ENCODE data around the gene GALE. TPM values are rescaled to one million over a fixed set of nuclear protein-coding genes. Genes with fewer than 3 reads are reported as not detected.
"Not testable (repeated sequence)": the region's sequence is repeated elsewhere in the genome, so short reads cannot be mapped to it uniquely, and the experiment has no call there.

The GALE gene
- 111 TPM for total RNA-seq

DNA sequence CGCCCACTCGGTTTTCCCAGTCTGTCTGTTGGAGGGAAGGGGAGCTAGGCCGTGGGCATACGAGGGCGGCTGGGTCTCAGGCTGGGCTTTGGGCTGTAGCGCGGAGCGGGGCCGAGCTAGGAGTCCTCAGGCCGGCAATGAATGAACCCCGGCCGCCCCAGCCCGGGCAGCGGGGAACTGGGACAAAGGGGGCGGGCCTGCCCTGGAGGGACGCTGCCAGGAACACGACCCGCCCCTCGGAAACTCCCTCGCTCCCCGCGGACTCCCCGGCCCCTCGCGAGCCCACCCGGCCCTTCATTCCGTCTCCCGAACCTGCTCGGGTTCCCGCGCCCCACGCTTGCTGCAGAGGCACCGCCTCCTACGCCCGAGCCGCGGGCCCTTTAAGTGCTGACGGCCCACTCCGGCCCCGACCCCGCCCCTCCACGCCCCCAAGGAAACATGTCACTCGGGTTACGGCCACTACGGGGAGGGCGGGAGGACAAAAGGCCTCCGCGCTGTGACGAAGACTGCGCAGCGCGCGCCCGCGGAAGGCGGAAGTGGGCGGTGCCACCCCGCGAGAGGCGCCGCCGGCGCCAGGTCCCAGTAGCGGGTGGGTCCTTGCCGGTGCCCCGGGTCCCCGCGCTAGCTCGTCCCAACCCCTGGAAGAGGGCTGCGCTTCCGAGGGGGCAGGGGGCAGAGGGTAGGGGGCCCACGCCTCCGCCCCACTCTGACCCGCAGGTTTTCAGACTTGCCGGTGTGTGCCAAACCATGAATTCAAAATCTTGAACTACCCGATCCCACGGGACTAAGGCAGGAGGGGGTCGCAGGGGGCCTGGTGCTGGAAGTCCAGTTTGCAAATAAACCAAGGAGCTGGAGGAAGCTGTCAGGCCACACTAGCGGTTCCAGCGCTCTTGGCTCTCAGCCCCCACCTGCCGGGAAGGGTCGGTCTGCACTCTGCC is at the start of gene GALE:
TSS of gene GALE (minus strand) at position 355 of the 938 bp plus-strand sequence. CDS start 1,747 bp downstream, outside the sequence.
- DNase-seq (ENCODE audit: low spot score): peak; percentile 97

DNA sequence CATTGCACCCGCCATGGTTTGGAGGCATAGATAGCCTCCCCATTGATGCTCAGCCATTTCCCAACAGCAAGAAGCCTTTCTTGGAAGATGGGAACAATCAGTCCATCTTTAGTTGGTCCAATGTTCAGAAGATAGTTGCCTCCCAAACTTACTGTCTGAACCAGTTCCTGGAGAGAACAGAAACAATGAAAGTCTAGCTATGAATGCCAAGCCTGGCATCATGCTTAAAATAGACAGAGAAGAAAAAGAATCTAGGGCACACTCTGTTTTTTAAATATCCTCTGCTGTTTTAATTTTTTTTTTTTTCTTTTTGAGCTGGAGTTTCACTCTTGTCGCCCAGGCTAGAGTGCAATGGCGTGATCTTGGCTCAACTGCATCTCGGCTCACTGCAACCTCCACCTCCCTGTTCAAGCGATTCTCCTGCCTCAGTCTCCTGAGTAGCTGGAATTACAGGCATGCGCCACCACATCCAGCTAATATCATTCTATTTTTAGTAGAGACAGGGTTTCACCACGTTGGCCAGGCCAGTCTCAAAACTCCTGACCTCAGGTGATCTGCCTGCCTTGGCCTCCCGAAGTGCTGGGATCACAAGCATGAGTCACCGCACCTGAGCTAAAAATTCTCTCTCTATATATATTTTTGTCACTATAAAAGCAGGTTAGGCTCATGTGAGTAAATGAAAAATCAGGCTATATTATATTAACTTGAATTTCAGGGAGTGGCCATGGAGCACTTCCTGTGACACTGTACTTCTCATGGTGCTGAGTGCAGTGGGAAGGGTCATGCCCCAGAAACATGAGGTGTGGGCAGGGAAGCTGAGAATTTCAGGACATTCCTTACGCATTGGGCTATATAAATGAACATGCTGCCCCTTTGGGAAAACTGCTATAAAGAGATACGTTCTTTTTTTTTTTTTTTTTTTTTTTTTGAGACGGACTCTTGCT is 48.4 kb upstream of the GALE start:
- DNase-seq (ENCODE audit: low spot score): no peak

DNA sequence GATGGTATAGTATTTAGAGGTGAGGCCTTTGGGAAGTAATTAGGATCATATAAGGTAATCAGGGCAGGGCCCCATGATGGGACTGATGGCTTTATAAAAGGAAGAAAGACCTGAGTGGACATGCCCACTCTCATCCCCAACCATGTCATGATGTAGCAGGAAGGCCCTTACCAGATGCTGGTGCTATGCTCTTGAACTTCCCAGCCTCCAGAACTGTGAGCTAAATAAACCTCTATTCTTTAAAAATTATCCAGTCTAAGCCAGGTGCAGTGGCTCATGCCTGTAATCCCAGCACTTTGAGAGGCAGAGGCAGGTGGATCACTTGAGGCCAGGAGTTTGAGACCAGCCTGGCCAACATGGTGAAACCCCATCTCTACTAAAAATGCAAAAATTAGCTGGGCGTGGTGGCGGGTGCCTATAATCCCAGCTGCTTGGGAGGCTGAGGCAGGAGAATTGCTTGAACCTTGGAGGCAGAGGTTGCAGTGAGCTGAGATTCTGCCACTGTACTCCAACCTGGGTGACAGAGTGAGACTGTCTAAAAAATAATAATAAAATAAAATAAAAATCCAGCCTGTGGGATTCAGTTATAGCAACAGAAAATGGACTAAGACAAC is 47.0 kb upstream of the GALE start:
- DNase-seq (ENCODE audit: low spot score): not testable (repeated sequence)

DNA sequence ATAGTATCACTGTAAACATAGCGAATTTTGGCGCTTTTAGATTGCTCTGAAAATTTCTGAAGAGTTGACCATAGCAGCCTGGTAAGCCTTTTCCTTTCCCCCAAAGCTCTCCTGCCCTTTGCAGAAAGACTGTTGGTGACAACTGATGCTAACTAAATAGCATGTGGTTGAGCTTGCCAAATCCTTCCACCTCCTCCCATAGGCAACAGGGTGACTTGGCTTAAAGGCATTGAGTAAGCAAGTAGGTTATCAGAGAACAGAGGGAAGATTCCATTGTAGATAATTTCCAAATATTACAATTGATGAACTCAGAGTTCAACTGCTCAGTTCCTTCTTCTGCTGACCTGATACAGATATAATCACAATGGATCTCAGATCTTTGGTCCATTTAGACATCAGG is 44.6 kb upstream of the GALE start:
- DNase-seq (ENCODE audit: low spot score): no peak

DNA sequence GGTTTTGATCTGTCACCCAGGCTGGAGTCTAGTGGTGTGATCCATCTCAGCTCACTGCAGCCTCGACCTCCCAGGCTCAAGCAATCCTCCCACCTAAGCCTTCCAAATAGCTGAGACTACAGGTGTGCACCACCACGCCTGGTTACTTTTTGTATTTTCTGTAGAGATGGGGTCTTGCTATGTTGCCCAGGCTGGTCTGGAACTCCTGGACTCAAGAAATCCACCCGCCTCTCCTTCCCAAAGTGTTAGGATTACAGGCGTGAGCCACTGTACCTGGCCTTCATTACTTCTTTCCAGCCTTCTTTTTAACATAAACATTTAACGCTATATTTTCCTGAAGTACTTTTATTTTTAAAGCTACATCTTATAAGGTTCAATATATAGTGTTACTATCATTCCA is 43.1 kb upstream of the GALE start:
- no peak for DNase-seq (ENCODE audit: low spot score)

DNA sequence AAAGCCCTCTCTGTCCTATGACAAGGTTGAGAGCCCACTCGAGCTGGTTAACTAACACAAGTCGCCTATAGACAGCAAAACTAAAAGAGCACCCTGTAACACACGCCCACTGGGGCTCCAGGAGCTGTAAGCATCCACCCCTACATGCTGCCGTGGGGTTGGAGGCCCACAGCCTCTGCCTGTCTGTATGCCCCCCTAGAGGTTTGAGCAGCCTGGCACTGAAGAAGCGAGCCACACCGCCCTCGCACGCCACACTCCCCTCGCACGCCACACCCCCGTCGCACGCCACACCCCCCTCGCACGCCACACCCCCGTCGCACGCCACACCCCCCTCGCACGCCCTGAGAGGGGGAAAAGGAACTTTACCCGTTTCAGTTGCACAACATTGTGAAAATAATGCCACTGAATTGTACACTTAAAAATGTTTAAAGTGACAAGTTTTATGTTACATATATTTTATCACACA is 37.9 kb upstream of the GALE start:
- peak; percentile 50 for DNase-seq (ENCODE audit: low spot score)

DNA sequence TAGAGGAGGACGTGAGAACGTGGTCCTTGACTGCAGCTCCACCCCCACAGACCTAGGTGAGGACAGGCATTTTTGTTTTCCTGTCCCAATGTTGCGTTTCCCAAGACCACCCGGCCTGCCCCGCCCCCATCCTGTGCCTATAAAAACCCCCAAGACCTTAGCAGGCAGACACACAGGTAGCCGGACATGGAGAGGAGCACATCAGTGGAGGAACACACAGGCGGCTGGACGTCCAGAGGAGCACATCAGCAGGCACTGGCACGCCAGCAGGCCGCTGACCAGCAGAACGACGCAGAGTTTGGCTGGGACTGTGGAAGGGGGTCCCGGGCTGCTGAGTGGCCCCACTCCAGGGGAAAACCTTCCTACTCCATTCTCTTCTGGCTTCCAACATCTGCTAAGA is 37.4 kb upstream of the GALE start:
- no peak for DNase-seq (ENCODE audit: low spot score)

DNA sequence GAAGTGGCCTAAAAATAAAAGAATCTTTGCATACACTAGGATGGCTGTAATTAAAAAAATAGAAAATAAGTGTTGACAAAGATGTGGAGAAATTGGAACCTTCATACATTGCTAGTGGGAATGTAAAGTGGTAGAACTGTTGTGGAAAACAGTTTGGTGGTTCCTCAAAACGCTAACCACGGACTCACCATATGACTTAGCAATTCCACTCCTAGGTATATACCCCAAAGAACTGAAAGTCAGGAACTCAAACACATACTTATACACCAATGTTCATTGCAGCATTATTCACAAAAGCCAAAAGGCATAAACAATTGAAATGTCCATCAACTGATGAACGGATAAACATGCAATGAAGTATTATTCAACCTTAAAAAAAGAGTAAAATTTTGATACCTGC is 35.5 kb upstream of the GALE start:
- no peak for DNase-seq (ENCODE audit: low spot score)

DNA sequence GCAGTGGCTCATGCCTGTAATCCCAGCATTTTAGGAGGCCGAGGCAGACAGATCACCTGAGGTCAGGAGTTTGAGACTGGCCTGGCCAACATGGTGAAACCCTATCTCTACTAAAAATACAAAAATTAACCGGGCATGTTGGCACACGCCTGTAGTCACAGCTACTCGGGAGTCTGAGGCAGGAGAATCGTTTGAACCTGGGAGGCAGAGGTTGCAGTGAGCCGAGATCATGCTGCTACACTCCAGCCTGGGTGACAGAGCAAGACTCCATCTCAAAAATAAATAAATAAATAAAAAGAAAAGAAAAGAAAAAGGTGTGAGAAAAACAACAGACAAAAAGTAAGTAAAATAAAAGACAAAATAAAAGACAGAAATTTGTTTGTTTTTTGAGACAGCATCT is 33.6 kb upstream of the GALE start:
- not testable (repeated sequence) for DNase-seq (ENCODE audit: low spot score)

DNA sequence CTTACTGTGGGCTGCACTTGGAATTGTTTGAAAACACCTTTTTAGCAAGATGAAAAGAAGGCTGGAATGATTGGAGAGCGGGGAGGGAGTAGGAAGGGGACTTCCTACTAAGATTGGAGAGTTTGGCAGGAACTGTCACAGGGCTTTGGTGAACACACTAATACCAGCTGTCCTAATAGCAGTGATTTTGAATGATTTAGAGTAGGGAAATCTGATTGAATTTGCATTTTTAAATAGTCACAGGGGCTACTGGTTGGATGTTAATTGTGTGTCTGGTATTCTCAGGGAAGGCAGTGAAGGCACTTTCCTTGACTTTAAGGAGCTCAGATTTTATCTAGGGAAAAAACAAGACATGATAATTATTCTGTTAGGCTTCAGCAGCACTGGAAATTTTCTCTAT is 27.2 kb upstream of the GALE start:
- DNase-seq (ENCODE audit: low spot score): no peak

DNA sequence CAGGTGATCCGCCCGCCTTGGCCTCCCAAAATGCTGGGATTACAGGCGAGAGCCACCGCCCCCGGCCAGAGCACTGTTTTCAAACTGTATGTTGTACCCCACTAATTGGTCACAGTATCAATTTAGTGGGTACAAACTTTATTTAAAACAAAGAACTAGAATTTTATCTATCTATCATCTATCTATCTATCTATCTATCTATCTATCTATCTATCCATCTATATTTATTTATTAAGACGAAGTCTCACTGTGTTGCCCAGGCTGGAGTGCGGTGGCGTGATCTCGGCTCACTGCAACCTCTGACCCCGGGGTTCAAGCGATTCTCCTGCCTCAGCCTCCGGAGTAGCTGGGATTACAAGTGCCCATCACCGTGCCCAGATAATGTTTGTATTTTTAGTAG is 26.0 kb upstream of the GALE start:
- not testable (repeated sequence) for DNase-seq (ENCODE audit: low spot score)

DNA sequence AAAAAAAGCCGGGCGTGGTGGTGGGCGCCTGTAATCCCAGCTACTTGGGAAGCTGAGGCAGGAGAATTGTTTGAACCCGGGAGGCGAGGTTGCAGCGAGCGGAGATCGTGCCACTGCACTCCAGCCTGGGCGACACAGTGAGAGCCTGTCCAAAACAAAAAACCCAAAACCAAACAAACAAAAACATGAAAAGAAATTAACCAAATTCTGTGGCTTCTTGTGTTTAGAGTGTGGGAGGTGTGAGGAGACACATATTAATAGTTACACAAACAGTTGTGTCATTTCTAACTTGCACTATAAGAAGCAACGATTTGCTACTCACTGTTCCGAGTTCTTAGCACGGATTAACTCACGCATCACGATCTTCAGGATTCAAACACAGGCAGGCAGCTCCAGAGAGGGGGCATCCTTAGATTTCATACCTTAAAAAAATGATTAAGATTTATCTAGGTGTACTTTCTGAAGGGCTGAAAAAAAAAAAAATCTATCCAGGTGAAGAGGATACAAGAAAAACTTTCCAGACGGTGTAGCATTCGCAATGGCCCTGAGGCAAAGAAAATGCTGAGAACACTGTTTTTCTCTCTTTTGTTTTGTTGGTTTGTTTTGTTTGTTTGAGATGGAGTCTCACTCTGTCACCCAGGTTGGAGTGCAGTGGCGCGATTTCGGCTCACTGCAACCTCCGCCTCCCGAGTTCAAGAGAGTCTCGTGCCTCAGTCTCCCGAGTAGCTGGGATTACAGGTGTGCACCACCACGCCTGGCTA is 25.4 kb upstream of the GALE start:
- no peak for DNase-seq (ENCODE audit: low spot score)

DNA sequence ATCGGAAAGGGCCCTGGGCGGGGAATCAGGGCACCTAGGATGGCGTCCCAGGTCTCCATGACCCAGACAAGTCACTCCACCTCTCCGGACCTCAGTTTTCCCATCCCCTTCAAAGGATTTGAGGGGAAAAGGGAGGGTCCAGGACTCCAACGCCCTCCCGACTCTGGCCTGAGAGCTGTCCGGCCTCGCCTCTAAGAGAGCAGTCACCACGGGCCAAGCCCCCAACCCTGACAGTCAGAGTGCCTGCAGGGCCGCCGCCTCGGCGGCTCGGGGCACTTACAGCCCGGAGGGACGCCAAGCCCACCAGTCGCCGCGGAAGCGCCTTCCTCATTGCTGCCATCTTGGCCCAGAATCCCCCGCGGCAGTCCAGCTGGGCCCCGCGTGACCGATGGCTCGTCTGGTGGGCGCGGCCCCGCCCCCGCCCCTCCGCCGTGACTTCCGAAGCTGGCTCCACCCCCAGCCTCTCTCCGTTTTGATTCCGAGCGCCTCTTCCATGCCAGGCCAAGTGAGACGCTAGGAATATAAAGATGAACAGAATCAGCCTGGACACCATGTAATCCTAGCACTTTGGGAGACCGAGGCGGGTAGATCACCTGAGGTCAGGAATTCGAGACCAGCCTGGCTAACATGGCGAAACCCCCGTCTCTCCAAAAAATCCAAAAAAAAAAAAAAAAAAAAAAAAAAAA is 24.7 kb upstream of the GALE start, which contains the start of gene HMGCL:
TSS of gene HMGCL (minus strand) at position 354 of the 686 bp plus-strand sequence. CDS start at position 340, 14 bp downstream.
- DNase-seq (ENCODE audit: low spot score): peak; percentile 92

DNA sequence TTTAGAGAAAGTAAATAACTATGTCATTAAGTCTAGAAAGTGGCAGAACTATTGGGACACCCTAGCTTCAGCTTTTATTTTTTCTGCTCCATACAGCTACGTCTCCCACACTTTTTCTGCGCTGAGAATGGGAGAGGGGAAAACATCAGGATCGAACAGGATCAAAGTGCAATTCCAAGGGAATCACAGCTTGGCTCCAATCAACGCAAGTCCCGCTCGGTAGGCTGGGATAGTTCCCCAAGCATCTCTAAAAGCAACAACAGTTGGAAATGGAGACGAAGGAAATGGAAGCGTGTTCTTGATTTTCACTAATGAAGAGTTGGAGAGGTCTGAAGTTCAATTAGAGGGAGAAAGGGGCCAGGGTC is 24.1 kb upstream of the GALE start:
- no peak for DNase-seq (ENCODE audit: low spot score)

DNA sequence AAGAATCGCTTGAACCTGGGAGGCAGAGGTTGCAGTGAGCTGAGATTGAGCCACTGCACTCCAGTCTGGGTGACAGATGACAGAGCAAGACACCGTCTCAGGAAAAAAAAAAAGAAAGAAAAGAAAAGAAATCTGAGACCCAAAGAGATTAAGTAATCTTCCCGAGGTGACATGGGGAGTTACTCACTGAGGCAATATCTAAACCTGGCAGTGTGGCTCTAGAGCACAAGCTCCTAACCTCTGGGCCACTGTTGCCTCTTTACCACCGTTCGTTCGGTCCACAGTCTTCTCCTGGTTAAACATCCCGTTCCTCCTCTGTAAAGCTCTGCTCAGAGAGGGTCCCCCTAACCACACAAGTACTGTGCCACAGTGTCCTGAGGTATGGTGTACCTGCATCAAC is 23.2 kb upstream of the GALE start:
- DNase-seq (ENCODE audit: low spot score): no peak

DNA sequence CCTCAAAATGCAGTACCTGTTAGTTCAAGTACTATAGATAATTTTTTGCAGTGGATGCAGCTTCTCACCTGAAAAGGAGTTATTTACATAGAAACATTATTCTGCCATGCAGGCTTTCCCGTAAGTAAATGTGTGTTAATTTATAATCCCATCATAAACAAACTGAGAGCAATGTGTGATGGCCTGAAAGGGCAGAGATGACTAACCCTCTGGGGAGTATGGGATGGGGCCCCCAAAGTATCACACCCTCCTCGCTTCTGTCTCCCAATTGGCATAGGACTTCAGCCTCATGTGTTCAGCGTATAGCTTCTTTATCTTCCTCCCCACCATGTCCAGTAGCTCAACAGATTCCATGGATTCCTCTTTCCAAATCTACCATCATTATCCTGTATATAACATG is 17.1 kb upstream of the GALE start:
- DNase-seq (ENCODE audit: low spot score): no peak

DNA sequence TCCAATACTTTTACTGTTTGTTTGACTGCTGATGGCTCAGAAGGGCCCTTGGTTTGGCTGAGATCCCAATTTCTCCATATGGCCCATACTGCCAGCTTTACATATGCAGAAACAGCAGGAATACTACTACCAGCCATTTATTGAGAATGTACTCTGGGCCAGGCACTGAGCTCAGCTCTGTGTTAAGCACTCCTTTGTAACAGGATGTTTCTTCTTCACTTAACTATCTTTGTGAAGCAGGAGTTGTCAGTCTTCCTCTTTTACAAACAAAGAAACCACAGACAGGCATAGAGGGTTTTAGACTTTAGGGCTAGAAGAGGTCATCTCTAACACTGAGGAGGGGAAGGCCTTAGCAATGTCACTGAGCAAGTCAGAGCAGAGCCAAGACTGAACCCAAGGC is 16.4 kb upstream of the GALE start:
- no peak for DNase-seq (ENCODE audit: low spot score)

DNA sequence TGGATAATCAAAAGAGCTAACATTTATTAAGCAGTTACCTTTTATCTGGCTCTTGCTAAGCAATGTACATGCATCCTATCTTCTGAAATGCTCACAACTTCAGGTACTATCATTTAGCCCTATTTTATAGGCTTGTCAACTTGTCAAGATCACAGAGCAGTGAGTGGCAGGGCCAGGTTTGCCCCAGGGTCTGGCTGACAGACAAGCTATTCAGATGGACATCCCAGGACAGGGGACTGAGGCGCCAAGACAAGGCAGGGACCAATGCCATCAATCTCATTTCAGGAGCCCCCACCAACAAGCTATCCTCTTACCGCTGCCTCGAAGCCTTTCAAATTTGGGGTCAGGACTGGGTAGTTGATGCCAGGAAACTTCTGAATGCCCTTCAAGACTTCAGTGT is 15.8 kb upstream of the GALE start:
- no peak for DNase-seq (ENCODE audit: low spot score)

DNA sequence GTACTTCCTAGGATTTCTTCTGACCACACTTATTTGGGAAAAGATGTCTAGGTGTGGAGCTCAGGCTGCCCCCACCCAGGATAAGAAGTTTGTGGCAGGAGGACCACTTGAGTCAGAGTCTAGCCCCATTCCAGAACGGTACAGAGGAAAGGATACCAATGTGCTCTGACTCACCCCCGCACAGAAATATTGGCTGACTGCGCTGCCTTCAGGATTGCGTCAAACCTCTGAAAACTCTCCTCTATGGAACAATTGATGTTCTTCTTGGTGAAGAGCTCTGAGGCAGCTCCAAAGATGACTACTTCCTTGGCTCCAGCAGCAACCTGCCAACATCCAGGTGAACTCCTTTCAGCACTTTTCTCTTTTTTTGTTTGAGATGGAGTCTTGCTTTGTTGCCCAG is 13.5 kb upstream of the GALE start:
- DNase-seq (ENCODE audit: low spot score): no peak

DNA sequence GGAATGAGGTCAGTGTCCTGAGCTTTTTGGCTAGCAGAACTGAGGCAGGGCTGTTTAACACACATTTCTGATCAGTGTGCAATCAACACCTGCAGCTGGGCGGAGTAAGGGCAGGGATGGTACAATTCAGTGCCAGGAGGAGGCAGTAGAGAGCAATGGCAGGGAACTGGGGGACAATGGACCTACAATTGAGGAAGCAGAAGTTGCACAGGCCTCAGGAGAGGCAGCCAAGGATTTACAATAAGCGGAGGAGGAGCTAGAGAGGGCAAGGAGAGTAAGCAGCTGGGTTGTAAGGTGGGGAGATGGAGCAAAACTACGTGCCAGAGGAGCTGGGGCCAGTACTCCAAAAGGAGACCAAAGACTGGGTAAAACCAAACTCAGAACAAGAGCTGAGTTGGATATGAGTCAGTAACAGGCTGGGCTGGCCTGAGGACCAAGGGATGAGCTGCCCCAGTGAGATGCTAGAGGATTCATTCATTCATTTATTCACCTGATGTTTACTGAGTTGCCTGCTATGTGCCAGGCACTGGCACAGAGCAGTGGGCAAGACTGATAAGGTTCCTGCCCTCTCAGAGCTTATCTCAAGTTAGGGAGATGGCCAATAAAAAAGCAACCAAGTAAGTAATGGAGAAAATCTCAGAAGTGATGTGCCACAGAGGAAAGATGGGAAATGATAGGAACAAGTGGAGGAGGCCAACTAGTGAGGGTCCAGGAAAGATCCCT is 10.4 kb upstream of the GALE start:
- DNase-seq (ENCODE audit: low spot score): peak; percentile 51

Measured in mucosa of gallbladder (tissue), 1 donor.